HG03066 (cell line): ENCODE results near the gene PPM1D.
"Not testable (repeated sequence)": the region's sequence is repeated elsewhere in the genome, so short reads cannot be mapped to it uniquely, and the experiment has no call there.

ENCODE experiments used
- ATAC-seq: cut with Tn5 transposase; IDR thresholded peaks from one replicate; pipeline ENCODE4 v1.9.1; 2021; ENCODE audit warnings: low read depth; ENCODE audit not compliant: unreplicated experiment

Gene PPM1D

GRCh38 chr17:60599620-60600489 lies at the start of gene PPM1D:
TSS of gene PPM1D (plus strand) at chr17:60600193. CDS start at chr17:60600415, 222 bp downstream.
- ATAC-seq, result peak; percentile 79

- ATAC-seq, result not testable (repeated sequence)
Measured at GRCh38 chr17:60552255-60552654, 47.7 kb upstream of the PPM1D start.

- no peak for ATAC-seq
Measured at GRCh38 chr17:60554377-60554788, 45.6 kb upstream of the PPM1D start.

GRCh38 chr17:60555786-60556185 lies 44.2 kb upstream of the PPM1D start:
- ATAC-seq, result no peak

- ATAC-seq, result no peak
Measured at GRCh38 chr17:60557805-60558204, 42.2 kb upstream of the PPM1D start.

GRCh38 chr17:60559659-60559994 lies 40.4 kb upstream of the PPM1D start:
- ATAC-seq, result no peak

- ATAC-seq, result no peak
Measured at GRCh38 chr17:60559995-60560859, 39.8 kb upstream of the PPM1D start.

GRCh38 chr17:60560860-60561257 lies 39.1 kb upstream of the PPM1D start:
- no peak for ATAC-seq

GRCh38 chr17:60562421-60562820 lies 37.6 kb upstream of the PPM1D start:
- ATAC-seq, result no peak

- ATAC-seq, result no peak
Measured at GRCh38 chr17:60563743-60564142, 36.2 kb upstream of the PPM1D start.

- no peak for ATAC-seq
Measured at GRCh38 chr17:60565233-60565632, 34.8 kb upstream of the PPM1D start.

GRCh38 chr17:60573236-60574051 lies 26.5 kb upstream of the PPM1D start:
- ATAC-seq, result no peak

- no peak for ATAC-seq
Measured at GRCh38 chr17:60577147-60577915, 22.7 kb upstream of the PPM1D start.

- ATAC-seq, result no peak
Measured at GRCh38 chr17:60579090-60579489, 20.9 kb upstream of the PPM1D start.

GRCh38 chr17:60579551-60579950 lies 20.4 kb upstream of the PPM1D start:
- no peak for ATAC-seq

- no peak for ATAC-seq
Measured at GRCh38 chr17:60583008-60583407, 17.0 kb upstream of the PPM1D start.

- ATAC-seq, result no peak
Measured at GRCh38 chr17:60585887-60586286, 14.1 kb upstream of the PPM1D start.

- ATAC-seq, result no peak
Measured at GRCh38 chr17:60586288-60586974, 13.6 kb upstream of the PPM1D start.

- no peak for ATAC-seq
Measured at GRCh38 chr17:60590070-60590469, 9.9 kb upstream of the PPM1D start.
